Neural crest cell (in vitro differentiated cells): Measurements from ENCODE around the gene PTPN20. TPM values are rescaled to one million over a fixed set of nuclear protein-coding genes. Genes with fewer than 3 reads are reported as not detected.
"Not testable (repeated sequence)": the region's sequence is repeated elsewhere in the genome, so short reads cannot be mapped to it uniquely, and the experiment has no call there.

ENCODE experiments used
- DNase-seq: peaks from one replicate; pipeline ENCODE4 v3.0.0; 2021; ENCODE audit warnings: low read depth, mixed read lengths, low spot score
- H3K27ac Mint-ChIP-seq: one replicate; pipeline ENCODE4 v1.8.0; 2021; ENCODE audit warnings: mild to moderate bottlenecking, mixed read lengths; ENCODE audit not compliant: unreplicated experiment
- H3K27me3 Mint-ChIP-seq: 2 replicates; pipeline ENCODE4 v1.8.0; 2021; ENCODE audit warnings: low read depth, mild to moderate bottlenecking, mixed read lengths
- H3K36me3 Mint-ChIP-seq: 2 replicates; pipeline ENCODE4 v1.8.0; 2021; ENCODE audit warnings: low read depth, mild to moderate bottlenecking, mixed read lengths
- H3K4me1 Mint-ChIP-seq: 2 replicates; pipeline ENCODE4 v1.8.0; 2021; ENCODE audit warnings: mixed read lengths
- H3K4me3 Mint-ChIP-seq: one replicate; pipeline ENCODE4 v1.8.0; 2021; ENCODE audit warnings: mild to moderate bottlenecking, mixed read lengths
- H3K9me3 Mint-ChIP-seq: 2 replicates; pipeline ENCODE4 v1.8.0; 2021; ENCODE audit warnings: mixed read lengths
- CTCF ChIP-seq: fragments of 200-600 bp; sonication (generic); conservative IDR thresholded peaks from 2 replicates; pipeline ENCODE4 v1.5.0; 2021; ENCODE audit warnings: antibody characterized with exemption, mild to moderate bottlenecking
- long read RNA-seq: library from polyadenylated mRNA; unstranded; transcript quantifications from one replicate; pipeline ENCODE4 v2.0.0, GENCODE V29; 2020
- total RNA-seq: library from RNA; stranded (reverse); gene quantifications from 2 replicates; pipeline ENCODE4 v1.2.1, GENCODE V29; 2021

The PTPN20 gene
- not detected in 2 replicates for total RNA-seq
- long read RNA-seq, result 0 reads

DNA sequence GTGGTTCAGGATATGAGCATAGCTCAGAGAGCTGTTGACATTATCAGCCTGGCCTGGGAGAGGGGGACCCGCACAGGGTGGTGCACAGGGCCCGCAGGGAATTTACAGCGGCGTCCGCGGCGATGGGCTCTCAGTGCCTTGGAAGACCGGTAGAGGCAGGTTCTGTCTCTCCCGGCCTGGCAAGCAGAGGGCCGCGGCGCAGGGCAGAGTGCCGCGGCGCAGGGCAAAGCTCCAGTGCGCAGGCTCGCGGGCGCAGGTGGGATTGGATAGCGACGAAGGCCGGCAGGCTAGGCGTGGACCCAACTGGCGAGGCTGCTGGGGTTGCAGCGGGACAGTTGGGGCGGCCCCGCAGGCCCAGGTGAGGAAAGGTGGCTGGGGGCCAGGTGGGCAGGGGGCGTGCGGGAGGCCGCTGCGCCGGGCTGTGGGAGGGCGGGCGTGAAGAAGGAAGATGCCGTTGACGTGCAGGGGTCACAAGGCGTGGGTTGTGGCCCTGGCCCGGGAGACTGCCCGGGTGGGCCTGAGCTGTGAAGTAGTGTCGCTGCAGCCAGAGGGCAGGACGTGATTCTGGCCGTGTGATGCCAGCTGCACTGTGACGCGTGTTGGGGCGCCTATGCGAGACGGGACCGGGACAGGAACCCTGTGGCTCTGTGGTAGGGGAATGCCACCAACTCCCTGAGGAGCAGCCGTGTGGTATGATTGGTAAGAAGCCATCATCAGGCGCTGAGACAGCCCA, at the start of gene PTPN20:
PTPN20 (plus strand) TSS at position 285 of the 733 bp plus-strand sequence. CDS start 21,072 bp downstream, outside the sequence.
- not testable (repeated sequence) for H3K27me3 Mint-ChIP-seq, H3K4me3 Mint-ChIP-seq, H3K27ac Mint-ChIP-seq, H3K9me3 Mint-ChIP-seq, DNase-seq, H3K4me1 Mint-ChIP-seq, H3K36me3 Mint-ChIP-seq

- not testable (repeated sequence) for H3K27me3 Mint-ChIP-seq, H3K27ac Mint-ChIP-seq, H3K36me3 Mint-ChIP-seq, H3K9me3 Mint-ChIP-seq, H3K4me1 Mint-ChIP-seq, DNase-seq, H3K4me3 Mint-ChIP-seq
These were observed 41.5 kb upstream of the PTPN20 start for GRCh38 chr10:46869716-46870115.

DNA sequence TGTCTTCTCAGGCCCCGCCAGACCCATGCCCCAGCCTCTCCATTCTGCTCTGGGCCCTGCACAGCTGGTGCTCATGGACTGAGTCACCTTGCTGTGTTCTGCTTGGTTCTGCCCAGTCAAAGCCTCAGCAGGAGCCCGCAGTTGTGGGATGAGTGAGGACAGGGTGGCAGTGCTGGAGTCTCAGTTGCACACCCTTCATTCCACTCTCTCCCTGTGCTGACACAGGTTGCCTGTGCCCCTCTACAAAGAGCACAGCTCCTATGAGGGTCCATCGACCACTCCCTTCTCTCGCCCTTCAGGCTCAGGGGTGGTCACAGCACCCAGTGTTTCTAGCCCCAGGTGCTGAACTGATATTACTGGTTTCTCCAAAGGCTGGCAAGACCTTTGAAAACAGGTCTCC, 39.6 kb upstream of the PTPN20 start:
- H3K9me3 Mint-ChIP-seq, H3K36me3 Mint-ChIP-seq, H3K4me1 Mint-ChIP-seq, H3K27me3 Mint-ChIP-seq, DNase-seq, H3K27ac Mint-ChIP-seq, H3K4me3 Mint-ChIP-seq: not testable (repeated sequence)

DNA sequence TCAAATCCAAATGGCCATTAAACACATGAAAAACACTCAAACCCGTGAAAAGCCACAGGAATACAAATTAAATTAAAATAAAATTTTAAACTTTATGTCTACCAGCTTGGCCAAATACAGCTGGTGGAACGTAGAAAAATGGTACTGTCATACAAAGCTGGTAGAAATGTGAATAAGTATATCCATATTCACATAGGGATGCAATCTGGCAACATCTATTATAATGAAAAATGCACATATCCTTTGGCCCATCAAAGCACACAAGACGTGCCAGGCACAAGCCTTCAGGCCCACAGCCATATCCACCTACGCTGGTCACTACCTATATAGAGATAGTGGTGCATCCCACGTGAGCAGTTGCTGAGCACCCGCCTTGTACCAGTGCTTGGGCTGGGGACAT, 35.9 kb upstream of the PTPN20 start:
- H3K4me3 Mint-ChIP-seq, H3K27ac Mint-ChIP-seq, DNase-seq, H3K36me3 Mint-ChIP-seq, H3K4me1 Mint-ChIP-seq, H3K9me3 Mint-ChIP-seq, H3K27me3 Mint-ChIP-seq: not testable (repeated sequence)

- not testable (repeated sequence) for H3K9me3 Mint-ChIP-seq, H3K36me3 Mint-ChIP-seq, DNase-seq, H3K4me1 Mint-ChIP-seq, H3K27me3 Mint-ChIP-seq, H3K27ac Mint-ChIP-seq, H3K4me3 Mint-ChIP-seq
These were observed 34.5 kb upstream of the PTPN20 start for GRCh38 chr10:46876773-46877172.

GRCh38 chr10:46878761-46879160, 32.5 kb upstream of the PTPN20 start:
- H3K4me3 Mint-ChIP-seq, H3K36me3 Mint-ChIP-seq, H3K4me1 Mint-ChIP-seq, H3K27me3 Mint-ChIP-seq, H3K9me3 Mint-ChIP-seq, H3K27ac Mint-ChIP-seq: not testable (repeated sequence)
- DNase-seq, result peak; percentile 25

GRCh38 chr10:46890813-46891611, 20.2 kb upstream of the PTPN20 start:
- H3K4me3 Mint-ChIP-seq, H3K9me3 Mint-ChIP-seq, H3K27ac Mint-ChIP-seq, H3K36me3 Mint-ChIP-seq, H3K4me1 Mint-ChIP-seq, H3K27me3 Mint-ChIP-seq: not testable (repeated sequence)
- peak; percentile 40 for TF ChIP-seq CTCF
- peak; percentile 40 for DNase-seq

- not testable (repeated sequence) for DNase-seq, H3K4me1 Mint-ChIP-seq, H3K4me3 Mint-ChIP-seq, H3K27me3 Mint-ChIP-seq, H3K9me3 Mint-ChIP-seq, H3K27ac Mint-ChIP-seq, H3K36me3 Mint-ChIP-seq
These were observed 14.2 kb upstream of the PTPN20 start for GRCh38 chr10:46896762-46897692.

DNA sequence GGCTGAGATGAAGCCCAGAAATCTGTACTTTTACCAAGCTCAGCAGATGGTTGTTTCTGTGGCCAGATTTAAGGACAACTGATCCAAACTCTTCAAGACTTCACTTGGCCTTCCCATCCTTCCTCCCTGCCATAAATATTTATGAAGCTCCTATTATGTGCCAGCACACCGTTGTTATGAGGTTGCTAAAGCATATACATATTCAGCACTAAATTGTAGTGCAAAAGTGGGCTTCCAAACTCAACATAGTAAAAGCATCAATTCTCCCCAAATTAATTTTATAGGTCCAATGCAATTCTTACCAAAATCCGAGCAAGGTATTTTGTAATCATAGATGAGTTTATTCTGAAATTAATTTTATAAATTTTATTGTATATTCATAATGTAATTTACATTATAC, 10.0 kb upstream of the PTPN20 start:
- H3K9me3 Mint-ChIP-seq, H3K27me3 Mint-ChIP-seq, H3K4me3 Mint-ChIP-seq, DNase-seq, H3K36me3 Mint-ChIP-seq, H3K27ac Mint-ChIP-seq, H3K4me1 Mint-ChIP-seq: not testable (repeated sequence)

GRCh38 chr10:46903874-46904273, 7.4 kb upstream of the PTPN20 start:
- not testable (repeated sequence) for H3K9me3 Mint-ChIP-seq, H3K4me3 Mint-ChIP-seq, H3K27ac Mint-ChIP-seq, DNase-seq, H3K36me3 Mint-ChIP-seq, H3K27me3 Mint-ChIP-seq, H3K4me1 Mint-ChIP-seq

- H3K4me3 Mint-ChIP-seq, H3K27me3 Mint-ChIP-seq, H3K36me3 Mint-ChIP-seq, H3K9me3 Mint-ChIP-seq, H3K4me1 Mint-ChIP-seq, H3K27ac Mint-ChIP-seq, DNase-seq: not testable (repeated sequence)
These were observed 4.9 kb upstream of the PTPN20 start for GRCh38 chr10:46906359-46906758.
